ENCODE results near the gene CHAT.

Gene CHAT

DNA sequence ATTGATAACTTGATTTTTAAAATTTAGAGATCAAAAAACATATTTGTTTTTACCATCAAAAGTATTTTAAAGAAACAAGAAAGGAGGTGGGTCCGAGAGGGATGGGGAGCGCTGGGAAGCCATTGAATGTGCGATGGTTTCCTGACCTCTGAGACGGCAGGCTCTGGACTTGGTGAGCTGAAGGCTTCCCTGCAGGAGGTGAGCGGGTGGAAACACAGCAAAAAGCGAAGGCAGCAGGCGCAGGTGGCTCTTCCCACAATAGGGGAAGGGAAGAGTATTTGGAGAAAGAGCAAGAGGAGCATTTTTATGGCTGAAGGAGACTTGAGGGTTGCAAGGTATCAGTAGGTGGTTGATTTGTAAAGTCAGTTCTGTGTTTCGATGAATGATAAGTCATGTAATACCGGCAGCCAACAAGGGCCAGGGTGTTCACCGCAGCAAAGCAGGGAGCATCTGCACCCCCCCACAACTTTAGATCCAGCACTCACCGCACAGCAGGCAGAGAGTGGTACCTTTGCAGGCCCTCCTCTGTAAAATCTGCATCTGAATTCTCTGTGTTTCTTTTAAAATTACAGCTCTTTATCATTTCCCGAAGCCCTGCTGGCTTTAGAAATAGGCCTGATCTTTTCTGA is 76.2 kb downstream of the CHAT start:
- Histone ChIP-seq H3K27ac (ENCODE audit: low read length) (no peak overlapping the region), H3K27me3 (ENCODE audit: low read depth, low read length) (peaks cover 5% of the 10 kb centered on the region; the same call in 1 of the 2 replicates), H4K20me1 (ENCODE audit: insufficient read depth, low read length) (no peaks in the 10 kb centered on the region), H3K4me1 (ENCODE audit: low read length) (no peaks in the 10 kb centered on the region), H2AFZ (ENCODE audit: low read depth, low read length) (no peak overlapping the region), H3K4me2 (ENCODE audit: low read length) (no peak overlapping the region), H3K79me2 (ENCODE audit: low read length) (no peaks in the 10 kb centered on the region), H3K4me3 (ENCODE audit: low read length) (no peak overlapping the region), H3K36me3 (replicated peaks; ENCODE audit: low read depth, low read length) (no peaks in the 10 kb centered on the region), H3K9me3 (ENCODE audit: insufficient read depth, low read length) (no peaks in the 10 kb centered on the region), H3K9ac (ENCODE audit: low read length) (no peak overlapping the region)
- TF ChIP-seq, protein P1, sequence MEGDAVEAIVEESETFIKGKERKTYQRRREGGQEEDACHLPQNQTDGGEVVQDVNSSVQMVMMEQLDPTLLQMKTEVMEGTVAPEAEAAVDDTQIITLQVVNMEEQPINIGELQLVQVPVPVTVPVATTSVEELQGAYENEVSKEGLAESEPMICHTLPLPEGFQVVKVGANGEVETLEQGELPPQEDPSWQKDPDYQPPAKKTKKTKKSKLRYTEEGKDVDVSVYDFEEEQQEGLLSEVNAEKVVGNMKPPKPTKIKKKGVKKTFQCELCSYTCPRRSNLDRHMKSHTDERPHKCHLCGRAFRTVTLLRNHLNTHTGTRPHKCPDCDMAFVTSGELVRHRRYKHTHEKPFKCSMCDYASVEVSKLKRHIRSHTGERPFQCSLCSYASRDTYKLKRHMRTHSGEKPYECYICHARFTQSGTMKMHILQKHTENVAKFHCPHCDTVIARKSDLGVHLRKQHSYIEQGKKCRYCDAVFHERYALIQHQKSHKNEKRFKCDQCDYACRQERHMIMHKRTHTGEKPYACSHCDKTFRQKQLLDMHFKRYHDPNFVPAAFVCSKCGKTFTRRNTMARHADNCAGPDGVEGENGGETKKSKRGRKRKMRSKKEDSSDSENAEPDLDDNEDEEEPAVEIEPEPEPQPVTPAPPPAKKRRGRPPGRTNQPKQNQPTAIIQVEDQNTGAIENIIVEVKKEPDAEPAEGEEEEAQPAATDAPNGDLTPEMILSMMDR (IDR thresholded peaks at IDR 0.05; ENCODE audit: low read depth, low read length) = no peak

DNA sequence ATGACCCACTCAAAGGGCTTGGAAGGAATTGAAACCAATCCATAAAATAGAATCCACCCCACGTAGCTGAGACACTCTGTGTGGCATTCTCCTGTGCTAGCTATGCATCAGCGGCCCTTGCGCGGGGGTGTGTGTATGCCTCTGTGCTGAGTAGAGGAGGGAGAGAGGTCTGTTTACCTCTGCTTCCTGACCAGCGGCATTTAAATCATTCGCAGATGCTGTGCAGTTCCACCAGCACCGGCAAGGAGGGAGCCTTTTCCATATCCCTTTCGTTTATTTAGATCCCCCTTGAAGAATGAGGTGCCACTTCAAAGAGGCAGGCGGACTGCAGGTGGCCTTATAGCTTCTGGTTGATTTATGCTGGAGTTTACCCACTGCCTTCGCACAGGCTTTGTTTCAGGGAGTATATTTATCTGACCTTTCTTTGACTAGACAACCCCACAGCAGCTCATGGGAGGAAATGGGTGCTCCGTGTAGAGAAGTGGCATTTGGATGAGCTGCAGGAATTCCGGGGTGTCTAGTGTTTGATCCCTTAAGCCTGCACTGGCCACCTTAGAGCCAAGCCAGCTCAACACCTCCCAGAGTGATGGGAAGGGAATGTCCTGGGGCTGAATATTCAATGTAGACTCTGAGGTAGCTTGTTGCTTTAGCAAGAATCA is 77.0 kb downstream of the CHAT start:
- Histone ChIP-seq H3K79me2 (ENCODE audit: low read length) (no peaks in the 10 kb centered on the region), H4K20me1 (ENCODE audit: insufficient read depth, low read length) (no peaks in the 10 kb centered on the region), H2AFZ (ENCODE audit: low read depth, low read length) (no peak overlapping the region), H3K4me1 (ENCODE audit: low read length) (no peaks in the 10 kb centered on the region), H3K9me3 (ENCODE audit: insufficient read depth, low read length) (no peaks in the 10 kb centered on the region), H3K4me2 (ENCODE audit: low read length) (no peak overlapping the region), H3K4me3 (ENCODE audit: low read length) (no peak overlapping the region), H3K27me3 (ENCODE audit: low read depth, low read length) (peaks cover 5% of the 10 kb centered on the region; the same call in 1 of the 2 replicates), H3K36me3 (replicated peaks; ENCODE audit: low read depth, low read length) (no peaks in the 10 kb centered on the region), H3K27ac (ENCODE audit: low read length) (no peak overlapping the region), H3K9ac (ENCODE audit: low read length) (no peak overlapping the region)
- TF ChIP-seq EZH2phosphoT487 (IDR thresholded peaks at IDR 0.05; ENCODE audit: low read depth) = no peak
- TF ChIP-seq, protein P1 (IDR thresholded peaks at IDR 0.05; ENCODE audit: low read depth, low read length) = no peak

GRCh38 chr10:49691588-49691987 is 77.8 kb downstream of the CHAT start:
- Histone ChIP-seq H3K4me2 (ENCODE audit: low read length) (no peak overlapping the region), H3K79me2 (ENCODE audit: low read length) (no peaks in the 10 kb centered on the region), H3K27me3 (ENCODE audit: low read depth, low read length) (peaks cover 5% of the 10 kb centered on the region; the same call in 1 of the 2 replicates), H3K4me1 (ENCODE audit: low read length) (no peaks in the 10 kb centered on the region), H3K9ac (ENCODE audit: low read length) (no peak overlapping the region), H3K27ac (ENCODE audit: low read length) (no peak overlapping the region), H2AFZ (ENCODE audit: low read depth, low read length) (no peak overlapping the region), H3K9me3 (ENCODE audit: insufficient read depth, low read length) (no peaks in the 10 kb centered on the region), H3K4me3 (ENCODE audit: low read length) (no peak overlapping the region), H4K20me1 (ENCODE audit: insufficient read depth, low read length) (no peaks in the 10 kb centered on the region), H3K36me3 (replicated peaks; ENCODE audit: low read depth, low read length) (no peaks in the 10 kb centered on the region)
- TF ChIP-seq, protein P1 (IDR thresholded peaks at IDR 0.05; ENCODE audit: low read depth, low read length) = no peak
- TF ChIP-seq EZH2phosphoT487 (IDR thresholded peaks at IDR 0.05; ENCODE audit: low read depth) = no peak

GRCh38 chr10:49694466-49694865 is 80.6 kb downstream of the CHAT start:
- Histone ChIP-seq H3K9ac (ENCODE audit: low read length) (no peak overlapping the region), H3K79me2 (ENCODE audit: low read length) (no peaks in the 10 kb centered on the region), H3K27me3 (ENCODE audit: low read depth, low read length) (peaks cover 5% of the 10 kb centered on the region; the same call in 1 of the 2 replicates), H3K4me1 (ENCODE audit: low read length) (no peaks in the 10 kb centered on the region), H3K4me3 (ENCODE audit: low read length) (no peak overlapping the region), H3K27ac (ENCODE audit: low read length) (no peak overlapping the region), H3K9me3 (ENCODE audit: insufficient read depth, low read length) (no peaks in the 10 kb centered on the region), H2AFZ (ENCODE audit: low read depth, low read length) (no peak overlapping the region), H3K36me3 (replicated peaks; ENCODE audit: low read depth, low read length) (no peaks in the 10 kb centered on the region), H4K20me1 (ENCODE audit: insufficient read depth, low read length) (no peaks in the 10 kb centered on the region), H3K4me2 (ENCODE audit: low read length) (no peak overlapping the region)
- no peak for TF ChIP-seq EZH2phosphoT487 (IDR thresholded peaks at IDR 0.05; ENCODE audit: low read depth)
- TF ChIP-seq, protein P1 (IDR thresholded peaks at IDR 0.05; ENCODE audit: low read depth, low read length) = no peak
